NB4 (cell line): ENCODE data around the gene MTARC2.
A peak's percentile ranks its signal among the peaks of the same experiment; 100 is the strongest.
"Not testable (repeated sequence)": the region's sequence is repeated elsewhere in the genome, so short reads cannot be mapped to it uniquely, and the experiment has no call there.

ENCODE experiments used
- DNase-seq: peaks from one replicate; pipeline ENCODE4 v3.0.0; 2010; ENCODE audit warnings: low read depth
- H3K4me3 ChIP-seq: one replicate; pipeline ENCODE4 v1.5.1; 2011; ENCODE audit warnings: mild to moderate bottlenecking, low read depth, low read length, moderate library complexity
- CTCF ChIP-seq: IDR thresholded peaks from one replicate; pipeline ENCODE4 v1.5.1; 2012; ENCODE audit warnings: low read depth, low read length
- MAX ChIP-seq: IDR thresholded peaks from 2 replicates; pipeline ENCODE4 v1.6.1; 2011; ENCODE audit warnings: low read depth, low read length
- MYC ChIP-seq: IDR thresholded peaks from 2 replicates; pipeline ENCODE4 v1.6.1; 2011; ENCODE audit warnings: low read depth, low read length
- POLR2A ChIP-seq: IDR thresholded peaks from 2 replicates; pipeline ENCODE4 v1.6.1; 2011; ENCODE audit warnings: mild to moderate bottlenecking; ENCODE audit not compliant: insufficient read length; ENCODE audit errors: extremely low read depth

The MTARC2 gene

GRCh38 chr1:220730486-220730885 lies 17.6 kb upstream of the MTARC2 start:
- H3K4me3 ChIP-seq, result no peak overlapping the region
- TF ChIP-seq POLR2A (no peak), MAX (no peak), CTCF (no peak), MYC (no peak)
- DNase-seq, result no peak

- DNase-seq, result no peak
- TF ChIP-seq MAX (no peak), MYC (no peak), POLR2A (no peak), CTCF (no peak)
- H3K4me3 ChIP-seq, result no peak overlapping the region
Observed at GRCh38 chr1:220732137-220732536, 16.0 kb upstream of the MTARC2 start.

- DNase-seq, result no peak
- TF ChIP-seq CTCF (no peak), POLR2A (no peak), MAX (no peak), MYC (no peak)
- no peak overlapping the region for H3K4me3 ChIP-seq
Observed at GRCh38 chr1:220732621-220733020, 15.5 kb upstream of the MTARC2 start.

- TF ChIP-seq CTCF, result peak; percentile 76
- TF ChIP-seq MAX, result no peak
- TF ChIP-seq POLR2A, result no peak
- H3K4me3 ChIP-seq, result no peak overlapping the region
- peak; percentile 89 for DNase-seq
Observed at GRCh38 chr1:220733086-220733601, 15.0 kb upstream of the MTARC2 start.

- DNase-seq, result no peak
- TF ChIP-seq POLR2A (no peak), MAX (no peak), CTCF (no peak), MYC (no peak)
- no peak overlapping the region for H3K4me3 ChIP-seq
Observed at GRCh38 chr1:220734571-220735326, 13.4 kb upstream of the MTARC2 start.

- DNase-seq, H3K4me3 ChIP-seq: not testable (repeated sequence)
Observed at GRCh38 chr1:220736283-220736682, 11.8 kb upstream of the MTARC2 start.
